Kidney glomerular epithelial cell (primary cell): Measurements from ENCODE around the gene RNF41.
"Not testable (repeated sequence)": the region's sequence is repeated elsewhere in the genome, so short reads cannot be mapped to it uniquely, and the experiment has no call there.

ENCODE experiments used
- DNase-seq: peaks from one replicate; lab custom pipeline; 2025; lab: John Stamatoyannopoulos, UW

Gene RNF41

DNA sequence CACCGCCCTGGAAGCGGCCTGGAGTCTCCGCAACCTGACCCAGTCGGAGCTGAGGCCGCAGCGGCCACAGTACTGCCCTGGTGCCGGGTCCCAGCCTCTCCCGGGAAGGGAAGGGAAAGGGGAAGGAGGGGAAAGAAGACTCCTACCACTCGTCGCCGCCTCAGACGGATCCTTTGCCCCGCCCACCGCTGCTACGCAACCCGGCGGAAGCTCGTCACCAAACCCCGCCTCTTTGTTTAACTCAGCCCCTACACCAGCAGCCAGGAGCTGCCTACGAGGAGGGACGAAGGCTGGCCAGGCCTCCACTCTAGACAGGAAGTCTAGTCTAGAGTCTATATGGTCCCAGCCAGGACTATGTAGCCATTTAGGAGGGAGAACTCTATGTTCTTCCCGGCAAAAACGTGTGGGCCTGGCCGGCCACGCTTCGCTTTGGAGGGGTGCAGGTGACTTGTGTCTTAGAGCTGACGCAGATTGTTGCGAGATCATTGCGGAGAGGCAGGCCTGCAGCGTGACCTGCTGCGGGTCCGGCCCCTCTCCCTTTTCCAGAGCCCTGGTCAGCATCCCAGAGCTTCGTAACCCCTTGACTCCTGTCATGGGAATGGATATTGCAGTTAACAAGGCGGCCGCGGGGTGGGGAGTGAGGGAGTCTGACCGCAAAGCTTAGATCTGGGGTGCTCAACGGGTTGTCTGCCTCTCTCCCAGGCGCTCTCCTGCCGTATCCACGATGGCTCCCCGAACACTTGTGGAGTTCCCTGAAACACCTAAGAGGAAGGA lies at the start of gene RNF41:
Gene RNF41 (minus strand): TSS at position 166 of the 774 bp plus-strand sequence. CDS start 7,875 bp downstream, outside the sequence.
- DNase-seq = peak; percentile 94

- DNase-seq = no peak
Measured at GRCh38 chr12:56271031-56271430, 49.3 kb upstream of the RNF41 start.

- DNase-seq = no peak
Measured at GRCh38 chr12:56267443-56268071, 45.8 kb upstream of the RNF41 start.

DNA sequence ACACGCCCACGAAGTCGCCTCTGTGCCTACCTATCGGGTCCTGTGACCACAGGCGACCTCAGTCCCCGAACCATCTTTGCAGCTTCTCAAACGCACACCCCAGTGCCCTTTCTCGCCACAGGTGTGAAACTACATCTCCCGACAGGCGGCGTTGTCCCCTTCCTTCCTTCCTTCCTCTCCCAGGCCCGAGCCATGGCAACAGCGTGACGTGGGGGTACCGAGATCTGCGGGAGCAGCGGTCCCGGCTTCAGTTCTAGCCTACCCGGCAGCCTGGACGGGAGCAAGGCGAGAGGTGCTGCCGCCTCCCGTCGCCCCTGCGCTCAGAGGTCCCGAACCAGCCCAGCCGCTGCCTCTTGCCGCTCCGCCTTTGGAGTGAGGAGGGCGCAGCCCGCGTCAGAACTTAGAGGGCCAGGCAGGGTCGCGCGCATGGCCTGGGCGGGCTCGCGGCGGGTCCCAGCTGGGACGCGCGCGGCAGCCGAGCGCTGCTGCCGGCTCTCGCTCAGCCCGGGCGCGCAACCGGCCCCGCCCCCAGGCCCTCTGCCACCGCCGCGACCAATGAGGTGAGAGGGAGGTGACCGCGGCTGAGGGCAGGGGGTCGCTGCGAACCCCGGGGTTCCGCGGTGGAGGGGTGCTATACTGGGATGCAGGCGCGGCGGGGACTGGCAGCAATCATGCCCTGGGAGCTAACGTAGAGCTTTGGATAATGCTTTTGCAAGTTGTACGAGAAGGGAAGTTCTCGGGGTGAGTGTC lies 45.1 kb upstream of the RNF41 start, which contains the start of gene COQ10A:
Gene COQ10A (plus strand): TSS at position 250 of the 750 bp plus-strand sequence. CDS start 177 bp downstream, at position 427.
- DNase-seq = peak; percentile 89

- not testable (repeated sequence) for DNase-seq
Measured at GRCh38 chr12:56266068-56266692, 44.5 kb upstream of the RNF41 start.

DNA sequence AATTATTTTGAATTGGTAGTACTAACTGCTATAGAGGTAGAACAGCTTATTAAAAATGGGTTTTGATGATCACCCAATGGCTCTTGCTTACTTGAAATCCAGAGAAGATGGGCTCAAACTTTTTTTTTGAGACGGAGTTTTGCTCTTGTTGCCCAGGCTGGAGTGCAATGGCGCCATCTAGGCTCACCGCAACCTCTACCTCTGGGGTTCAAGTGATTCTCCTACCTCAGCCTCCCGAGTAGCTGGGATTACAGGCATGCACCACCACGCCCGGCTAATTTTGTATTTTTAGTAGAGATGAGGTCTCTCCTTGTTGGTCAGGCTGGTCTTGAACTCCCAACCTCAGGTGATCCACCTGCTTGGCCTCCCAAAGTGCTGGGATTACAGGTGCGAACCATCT lies 41.2 kb upstream of the RNF41 start:
- not testable (repeated sequence) for DNase-seq

- peak; percentile 89 for DNase-seq
Measured at GRCh38 chr12:56261503-56262232, 39.9 kb upstream of the RNF41 start.

DNA sequence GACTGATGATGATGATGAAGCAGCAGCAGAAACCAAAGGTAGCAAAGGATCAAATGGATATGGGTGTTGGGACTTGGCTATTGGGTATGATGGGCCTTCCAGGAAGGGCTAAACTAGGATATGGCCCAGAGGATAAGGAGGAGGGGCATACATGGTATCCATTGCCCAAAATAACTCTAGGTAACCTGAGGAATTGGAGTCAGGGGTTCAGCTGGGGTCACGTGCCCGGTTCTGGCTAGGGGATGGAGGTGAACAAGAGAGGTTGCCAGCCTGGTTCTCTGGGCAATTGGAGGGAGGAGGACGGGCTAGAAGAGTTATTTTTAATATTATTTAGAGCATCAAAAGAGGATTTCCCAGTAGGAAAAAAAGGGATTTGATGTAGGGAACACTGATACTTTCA lies 39.2 kb upstream of the RNF41 start:
- DNase-seq = no peak

- DNase-seq = no peak
Measured at GRCh38 chr12:56260380-56260779, 38.7 kb upstream of the RNF41 start.

DNA sequence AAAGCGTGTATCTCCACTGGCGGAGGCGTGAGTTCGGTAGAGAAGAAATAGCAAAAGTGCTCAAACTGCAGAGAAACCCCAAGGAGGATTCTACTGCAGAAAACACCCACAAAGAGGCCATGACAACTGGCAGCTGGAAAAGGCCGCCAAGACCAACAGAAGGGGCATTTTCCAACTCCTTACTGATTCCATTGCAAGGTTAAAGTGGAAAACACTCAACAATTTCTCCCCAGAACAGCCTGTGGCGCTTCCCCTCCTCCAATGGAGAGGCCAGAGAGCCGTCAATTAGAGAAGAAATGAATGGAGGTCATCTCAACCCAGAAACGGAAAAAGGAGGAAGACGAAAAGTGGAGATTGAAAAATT lies 37.1 kb upstream of the RNF41 start:
- DNase-seq = no peak

- peak; percentile 59 for DNase-seq
Measured at GRCh38 chr12:56258068-56258819, 36.5 kb upstream of the RNF41 start, which contains the start of gene ANKRD52. TSS of gene ANKRD52 (minus strand) at chr12:56258384. CDS start at chr12:56258269, 115 bp downstream.

- peak; percentile 31 for DNase-seq
Measured at GRCh38 chr12:56257491-56258067, 35.9 kb upstream of the RNF41 start.

GRCh38 chr12:56257071-56257470 lies 35.3 kb upstream of the RNF41 start:
- DNase-seq = no peak

GRCh38 chr12:56256326-56256960 lies 34.7 kb upstream of the RNF41 start:
- peak; percentile 16 for DNase-seq

DNA sequence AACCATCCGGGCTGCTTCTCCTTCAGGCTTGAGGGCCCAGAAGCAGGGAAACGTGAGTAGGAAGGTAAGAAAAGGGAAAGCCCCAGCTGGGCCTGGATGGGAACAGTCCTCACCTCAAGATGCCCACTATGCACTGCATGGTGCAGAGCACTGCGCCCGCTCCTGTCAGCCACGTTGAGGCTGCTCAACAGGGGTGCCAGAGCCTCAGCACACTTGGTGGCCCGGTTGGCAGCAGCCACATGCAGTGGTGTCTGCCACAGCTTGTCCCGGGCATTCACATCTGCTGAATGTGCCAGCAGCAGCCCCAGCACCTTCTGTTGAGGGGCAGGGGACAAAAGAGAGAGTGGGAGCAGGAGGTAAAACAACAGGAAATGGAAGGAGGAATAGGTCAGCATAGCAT lies 33.9 kb upstream of the RNF41 start:
- no peak for DNase-seq

DNA sequence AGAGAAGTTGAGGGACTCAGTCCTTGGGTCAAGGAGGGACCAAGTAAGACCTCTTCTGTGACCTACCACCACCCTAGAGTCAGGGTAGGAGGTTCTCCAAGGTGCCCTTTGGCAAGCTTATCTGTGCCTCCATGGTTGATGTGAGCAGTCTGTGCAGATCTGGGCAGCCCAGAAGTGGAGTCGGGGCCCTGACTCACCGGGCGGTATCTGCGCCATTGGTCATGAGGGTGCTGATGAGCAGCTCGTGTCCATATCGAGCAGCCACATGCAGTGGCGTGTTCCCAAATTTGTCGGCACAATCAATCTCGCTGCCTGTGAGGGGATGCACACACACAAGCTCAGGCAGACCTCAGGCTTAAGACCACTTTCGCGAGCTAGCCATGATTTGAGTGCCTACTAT lies 31.4 kb upstream of the RNF41 start:
- DNase-seq = no peak

DNA sequence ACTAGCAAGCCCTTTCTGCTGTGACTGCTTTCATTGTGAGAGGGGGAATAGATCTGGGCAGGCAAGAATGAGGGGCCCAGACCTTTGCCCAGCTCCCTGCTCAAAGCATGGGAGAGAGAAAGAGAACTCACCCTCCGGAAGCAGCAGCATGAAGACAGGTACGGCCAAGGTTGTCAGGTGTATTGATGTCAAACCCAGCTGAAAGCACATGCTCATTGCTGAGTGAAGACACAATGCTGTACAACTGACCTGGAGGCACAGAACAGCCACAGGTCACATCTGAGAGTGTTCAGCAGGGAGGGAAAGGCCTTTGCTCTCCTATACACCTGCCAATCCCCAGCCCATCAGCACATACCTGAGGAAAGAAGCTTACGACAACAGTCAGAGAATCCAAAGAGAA lies 30.9 kb upstream of the RNF41 start:
- no peak for DNase-seq

- no peak for DNase-seq
Measured at GRCh38 chr12:56248711-56249110, 27.0 kb upstream of the RNF41 start.

- DNase-seq = no peak
Measured at GRCh38 chr12:56247923-56248322, 26.2 kb upstream of the RNF41 start.

DNA sequence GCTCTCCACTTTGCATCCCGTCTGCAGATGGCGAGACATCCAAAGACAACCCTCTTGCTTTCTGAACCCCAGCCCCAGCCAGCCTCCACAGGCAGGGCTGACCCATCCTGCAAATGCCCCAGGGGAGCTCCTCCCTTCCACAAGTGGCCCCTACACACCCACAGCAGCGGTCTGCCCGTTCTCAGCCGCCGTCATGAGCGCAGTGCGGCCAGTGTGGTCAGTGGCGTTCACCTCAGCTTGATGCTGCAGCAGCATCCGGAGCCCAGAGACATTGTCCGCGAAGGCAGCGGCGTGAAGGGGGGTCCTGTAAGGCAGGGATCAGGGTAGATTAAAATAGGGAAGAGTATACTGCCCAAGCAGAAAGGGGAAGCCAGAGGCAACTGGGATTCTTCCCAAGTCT lies 22.8 kb upstream of the RNF41 start:
- DNase-seq = no peak
